Caco-2 (cell line): ENCODE data around the gene AMER2. TPM values are rescaled to one million over a fixed set of nuclear protein-coding genes. Genes with fewer than 3 reads are reported as not detected.

Source experiments
- BruUV-seq: library from RNA; stranded (reverse); fragments of 400-500 nt; replicated peaks from 2 replicates; lab custom pipeline; 2021; lab: Mats Ljungman, UMichigan
- CTCF ChIA-PET: fragments of 300-600 bp; sonication (Branson Sonifier 250); formaldehyde crosslinking; loops from one replicate; lab custom pipeline; 2022; ENCODE audit warnings: antibody characterized with exemption; lab: Charles Lee
- POLR2A ChIA-PET: fragments of 300-600 bp; sonication (Branson Sonifier 250); formaldehyde crosslinking; loops from one replicate; lab custom pipeline; 2022; ENCODE audit warnings: antibody characterized with exemption; lab: Charles Lee
- DNase-seq, 2 experiments: peaks; one replicate each; pipeline versions ENCODE4 v3.0.0 to v3.0.0-alpha.2; 2020 to 2022
- H3K27me3 ChIP-seq: replicated peaks from 2 replicates; pipeline ENCODE4 v1.6.0; 2011; ENCODE audit warnings: low read length; ENCODE audit not compliant: control insufficient read depth, insufficient read depth
- H3K36me3 ChIP-seq: 2 replicates; pipeline ENCODE4 v1.5.1; 2011; ENCODE audit warnings: low read length; ENCODE audit not compliant: control insufficient read depth, insufficient read depth
- H3K4me1 ChIP-seq: fragments of 250-450 bp; sonication (Bioruptor Pico); 2 replicates; pipeline ENCODE4 v1.5.1; 2020; ENCODE audit warnings: mild to moderate bottlenecking
- H3K4me3 ChIP-seq: 2 replicates; pipeline ENCODE4 v1.5.1; 2011; ENCODE audit warnings: low read depth, mild to moderate bottlenecking, control low read depth, low read length
- H3K9me3 ChIP-seq: fragments of 250-450 bp; sonication (Bioruptor Pico); 2 replicates; pipeline ENCODE4 v1.5.1; 2020; ENCODE audit warnings: mild to moderate bottlenecking, moderate library complexity
- H3K27ac Mint-ChIP-seq: one replicate; pipeline ENCODE4 v1.8.0; 2022; ENCODE audit warnings: mixed read lengths; ENCODE audit not compliant: unreplicated experiment
- H3K27me3 Mint-ChIP-seq: one replicate; pipeline ENCODE4 v1.8.0; 2022; ENCODE audit warnings: mixed read lengths; ENCODE audit not compliant: insufficient read depth, unreplicated experiment
- H3K36me3 Mint-ChIP-seq: one replicate; pipeline ENCODE4 v1.8.0; 2022; ENCODE audit warnings: mild to moderate bottlenecking, mixed read lengths; ENCODE audit not compliant: insufficient read depth, unreplicated experiment
- H3K4me1 Mint-ChIP-seq: one replicate; pipeline ENCODE4 v1.8.0; 2022; ENCODE audit warnings: low read depth, mixed read lengths; ENCODE audit not compliant: unreplicated experiment
- H3K4me3 Mint-ChIP-seq: one replicate; pipeline ENCODE4 v1.8.0; 2022; ENCODE audit warnings: mild to moderate bottlenecking, moderate library complexity, mixed read lengths; ENCODE audit not compliant: unreplicated experiment
- H3K9me3 Mint-ChIP-seq: one replicate; pipeline ENCODE4 v1.8.0; 2022; ENCODE audit warnings: mixed read lengths; ENCODE audit not compliant: unreplicated experiment
- CTCF ChIP-seq, 2 experiments: fragments of 200-600 bp in 1 of 2; IDR thresholded peaks; 1 replicate in 1 of 2; 2 replicates in 1 of 2; pipeline versions ENCODE4 v1.5.1 to v1.8.0; 2011 to 2022; ENCODE audit warnings: antibody characterized with exemption in 1 of 2, control low read depth in 1 of 2, inconsistent platforms in 1 of 2, low read depth in 1 of 2, low read length in 1 of 2, mild to moderate bottlenecking in 1 of 2, moderate library complexity in 1 of 2; ENCODE audit not compliant: insufficient read depth in 1 of 2, severe bottlenecking in 1 of 2, unreplicated experiment in 1 of 2
- intact Hi-C: fragments of 100-400 bp; cut with micrococcal nuclease; formaldehyde crosslinking; loops from one replicate; pipeline ENCODE4 v1.10.0; 2022; ENCODE audit not compliant: unreplicated experiment
- total RNA-seq: library from RNA; stranded (reverse); gene quantifications from 2 replicates; pipeline ENCODE4 v1.2.3, GENCODE V29; 2022

Gene AMER2
- total RNA-seq, 1 experiment from 2014 or later: not detected

DNA sequence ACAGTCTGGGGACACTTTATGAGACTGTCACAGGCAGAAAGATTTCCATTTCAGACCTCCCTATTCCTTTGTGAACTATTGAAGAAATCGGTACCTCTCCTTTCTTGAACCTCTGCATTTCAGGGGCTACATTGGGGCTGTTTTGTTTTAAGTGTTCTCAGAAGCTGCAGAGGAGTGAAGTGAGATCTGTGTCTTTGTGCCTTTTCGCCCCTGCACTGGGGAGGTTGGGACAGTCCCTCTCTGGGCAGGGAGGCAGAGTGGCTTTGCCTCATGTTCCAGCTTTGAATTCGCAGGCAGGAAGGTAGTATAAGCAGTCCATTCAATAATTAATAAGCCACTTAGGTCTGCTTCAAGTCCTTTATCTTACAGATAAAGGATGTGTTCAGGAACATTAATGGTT, 9.5 kb upstream of the AMER2 start:
- ChIA-PET CTCF (no interaction called here), POLR2A (no interaction called here)
- intact Hi-C loops: no loop called here
- Mint-ChIP-seq H3K27me3 (peaks cover 7% of the 10 kb centered on the region), H3K36me3 (no peaks in the 10 kb centered on the region), H3K4me1 (peaks cover 6% of the 10 kb centered on the region), H3K4me3 (no peak overlapping the region), H3K27ac (no peak overlapping the region), H3K9me3 (no peaks in the 10 kb centered on the region)
- no peak for DNase-seq
- TF ChIP-seq CTCF (IDR thresholded peaks at IDR 0.05; ENCODE audit: insufficient read depth in 1 of 2, low read depth in 1 of 2, low read length in 1 of 2, severe bottlenecking in 1 of 2, unreplicated experiment in 1 of 2): no peak
- H3K4me3 ChIP-seq: no peak overlapping the region
- BruUV-seq: no TSS peak
- no peaks in the 10 kb centered on the region for H3K27me3 ChIP-seq
- no peaks in the 10 kb centered on the region for H3K36me3 ChIP-seq
- H3K4me1 ChIP-seq: no peaks in the 10 kb centered on the region
- H3K9me3 ChIP-seq: no peaks in the 10 kb centered on the region

- no peak for DNase-seq
- no peaks in the 10 kb centered on the region for H3K27me3 ChIP-seq
- intact Hi-C loops: no loop called here
- H3K9me3 ChIP-seq: no peaks in the 10 kb centered on the region
- no TSS peak for BruUV-seq
- Mint-ChIP-seq H3K27ac (no peak overlapping the region), H3K27me3 (peaks cover 7% of the 10 kb centered on the region), H3K4me3 (no peak overlapping the region), H3K4me1 (peaks cover 6% of the 10 kb centered on the region), H3K36me3 (no peaks in the 10 kb centered on the region), H3K9me3 (no peaks in the 10 kb centered on the region)
- no peak overlapping the region for H3K4me3 ChIP-seq
- H3K4me1 ChIP-seq: no peaks in the 10 kb centered on the region
- no peaks in the 10 kb centered on the region for H3K36me3 ChIP-seq
- POLR2A ChIA-PET: no interaction called here
- no peak for TF ChIP-seq CTCF (IDR thresholded peaks at IDR 0.05; ENCODE audit: insufficient read depth in 1 of 2, low read depth in 1 of 2, low read length in 1 of 2, severe bottlenecking in 1 of 2, unreplicated experiment in 1 of 2)
- CTCF ChIA-PET: no interaction called here
Observed at GRCh38 chr13:25180775-25181537, 8.9 kb upstream of the AMER2 start.

- BruUV-seq: no TSS peak
- no peak overlapping the region for H3K4me3 Mint-ChIP-seq
- Histone ChIP-seq H3K27me3 (no peaks in the 10 kb centered on the region), H3K4me3 (no peak overlapping the region), H3K9me3 (no peaks in the 10 kb centered on the region), H3K36me3 (no peaks in the 10 kb centered on the region), H3K4me1 (no peaks in the 10 kb centered on the region)
- no peaks in the 10 kb centered on the region for H3K9me3 Mint-ChIP-seq
- no peak for DNase-seq
- intact Hi-C loops: no loop called here
- peaks cover 7% of the 10 kb centered on the region for H3K27me3 Mint-ChIP-seq
- ChIA-PET POLR2A (no interaction called here), CTCF (no interaction called here)
- TF ChIP-seq CTCF (IDR thresholded peaks at IDR 0.05; ENCODE audit: insufficient read depth in 1 of 2, low read depth in 1 of 2, low read length in 1 of 2, severe bottlenecking in 1 of 2, unreplicated experiment in 1 of 2): no peak
- H3K27ac Mint-ChIP-seq: no peak overlapping the region
- H3K36me3 Mint-ChIP-seq: no peaks in the 10 kb centered on the region
- peaks cover 6% of the 10 kb centered on the region for H3K4me1 Mint-ChIP-seq
Observed at GRCh38 chr13:25179832-25180774, 8.0 kb upstream of the AMER2 start.
